RPMI8226 (cell line): ENCODE measurements around the gene HCST.

Experiments used
- DNase-seq: peaks from one replicate; pipeline ENCODE4 v3.0.0-alpha.2; 2015

Gene HCST

GRCh38 chr19:35939307-35940077 is 37.2 kb downstream of the HCST start:
- no peak for DNase-seq

GRCh38 chr19:35940078-35940775 is 37.9 kb downstream of the HCST start:
- no peak for DNase-seq

GRCh38 chr19:35940839-35941238 is 38.5 kb downstream of the HCST start:
- DNase-seq: no peak

- DNase-seq: no peak
Measured at GRCh38 chr19:35942235-35942634, 39.9 kb downstream of the HCST start.

- no peak for DNase-seq
Measured at GRCh38 chr19:35943321-35944301, 41.3 kb downstream of the HCST start.

- no peak for DNase-seq
Measured at GRCh38 chr19:35944556-35944955, 42.2 kb downstream of the HCST start.

GRCh38 chr19:35945121-35945790 is 42.9 kb downstream of the HCST start:
- no peak for DNase-seq

GRCh38 chr19:35946203-35946602 is 43.9 kb downstream of the HCST start:
- DNase-seq: no peak

- DNase-seq: no peak
Measured at GRCh38 chr19:35949131-35949530, 46.8 kb downstream of the HCST start.
